Adrenal gland (tissue), 12 donors: Measurements from ENCODE around the gene GYS2. TPM values are rescaled to one million over a fixed set of nuclear protein-coding genes. Genes with fewer than 3 reads are reported as not detected.

Experiments used
- DNase-seq, 7 donors: peaks; one replicate each; pipeline ENCODE4 v3.0.0-alpha.2; 2019 to 2020
- H3K27ac ChIP-seq, 5 donors: fragments of 200-600 bp; sonication (generic) in 4 of 5; 1 replicate in 3 of 5; 2 replicates in 2 of 5; pipeline versions ENCODE4 v1.5.1 to v1.8.0; 2016 to 2020; ENCODE audit warnings: mild to moderate bottlenecking in 1 of 5
- H3K27me3 ChIP-seq: fragments of 200-600 bp; 2 replicates; pipeline ENCODE4 v1.8.0; 2021
- H3K36me3 ChIP-seq, 2 donors: fragments of 200-600 bp; replicated peaks in 1 of 2; 1 replicate in 1 of 2; 2 replicates in 1 of 2; pipeline versions ENCODE4 v1.5.1 to v1.8.0; 2018 to 2022
- H3K4me1 ChIP-seq, 2 donors: fragments of 200-600 bp; replicated peaks in 1 of 2; 1 replicate in 1 of 2; 2 replicates in 1 of 2; pipeline versions ENCODE4 v1.5.1 to v1.8.0; 2018 to 2021
- H3K4me3 ChIP-seq, 4 donors: fragments of 200-600 bp; sonication (generic) in 3 of 4; one replicate each; pipeline ENCODE4 v1.5.1; 2016 to 2018
- H3K9me3 ChIP-seq, 3 donors: fragments of 200-600 bp; sonication (generic) in 1 of 3; replicated peaks in 1 of 3; 1 replicate in 2 of 3; 2 replicates in 1 of 3; pipeline versions ENCODE4 v1.5.1 to v1.8.0; 2016 to 2021
- CTCF ChIP-seq, 6 experiments: fragments of 450-650 bp in 4 of 6; fragments of 200-600 bp in 2 of 6; sonication (generic) in 1 of 6; IDR thresholded peaks; 1 replicate in 5 of 6; 2 replicates in 1 of 6; pipeline versions ENCODE4 v1.5.1 to v1.8.0; 2016 to 2021; ENCODE audit warnings: antibody characterized with exemption in 6 of 6, mild to moderate bottlenecking in 2 of 6, moderate library complexity in 1 of 6
- POLR2A ChIP-seq, 2 donors: fragments of 450-650 bp; IDR thresholded peaks; one replicate each; pipeline ENCODE4 v1.6.1; 2017; ENCODE audit warnings: antibody characterized with exemption in 2 of 2, mild to moderate bottlenecking in 2 of 2, moderate library complexity in 1 of 2
- WGBS, 4 donors: extraction: QIAGEN DNeasy Blood & Tissue Kit in 2 of 4; methylation state at CpG; one replicate each; pipeline versions ENCODE4 v1.1.5 to v1.1.7; 2013 to 2017; 5-methylcytosine and 5-hydroxymethylcytosine counted together
- intact Hi-C, 2 donors: fragments of 100-400 bp; cut with DNase I; formaldehyde crosslinking; loops; one replicate each; pipeline versions ENCODE4 v1.14.1 to v1.15.0; 2022 to 2023
- polyA plus RNA-seq, 3 donors: library from polyadenylated mRNA; stranded (reverse); fragments of 200-250 nt in 2 of 3; fragments of 350-450 nt in 1 of 3; fragmentation: Illumina TruSeq in 1 of 3; extraction: RNeasy Lipid Tissue Mini Kit (QIAGEN cat#74804) in 1 of 3; gene quantifications; one replicate each; pipeline ENCODE4 v1.2.3, GENCODE V29; 2013 to 2014
- total RNA-seq, 9 donors: library from RNA; depleted of rRNA in 4 of 9; stranded (reverse); fragments of >200 nt in 4 of 9; fragments of 120-200 nt in 1 of 9; fragmentation: NEBNext Ultra II Directional in 1 of 9; extraction: Animal tissue kit (Norgen Biotek cat#: 25700) in 1 of 9; gene quantifications; one replicate each; pipeline versions ENCODE4 v1.1.0 to v1.2.4, GENCODE V29; 2013 to 2023
- donor health status: healthy with polysubstance abuse.
- donor health status: Bipolar disorder and iron deficiency.
- donor health status: DM: yes; HTN: yes; CAD: no.
- donor health status: DM: no; HTN: no; CAD: no.
- donor health status: DM: no; HTN: no; CAD: no.
- donor health status: DM: yes; HTN: yes; CAD: no.

GYS2 gene
- total and polyA plus RNA-seq, 12 donors, result 0.05 to 0.23 (median 0.07) TPM; not detected in 7

GRCh38 chr12:21580748-21581516 lies 23.7 kb downstream of the GYS2 start:
- no peaks in the 10 kb centered on the region for H3K9me3 ChIP-seq
- no peak for DNase-seq
- H3K4me1 ChIP-seq, result no peaks in the 10 kb centered on the region
- WGBS, 4 donors, result 78 to 87% (median 83%) methylated on average over 4 of the region's 4 CpGs
- no peaks in the 10 kb centered on the region for H3K36me3 ChIP-seq
- no peak overlapping the region for H3K27ac ChIP-seq
- H3K27me3 ChIP-seq, result no peaks in the 10 kb centered on the region
- intact Hi-C loops, result no loop called here
- no peak overlapping the region for H3K4me3 ChIP-seq
- no peak for TF ChIP-seq CTCF (IDR thresholded peaks at IDR 0.05)

- H3K27me3 ChIP-seq, result no peaks in the 10 kb centered on the region
- no peak for TF ChIP-seq POLR2A (IDR thresholded peaks at IDR 0.05)
- no peak for TF ChIP-seq CTCF (IDR thresholded peaks at IDR 0.05)
- no peaks in the 10 kb centered on the region for H3K4me1 ChIP-seq
- no peak overlapping the region for H3K4me3 ChIP-seq
- DNase-seq, result no peak
- no peak overlapping the region for H3K27ac ChIP-seq
- no peaks in the 10 kb centered on the region for H3K9me3 ChIP-seq
- WGBS, 4 donors, result 90 to 100% (median 92%) methylated on average over 1 of the region's 1 CpG
- intact Hi-C loops, result no loop called here
- H3K36me3 ChIP-seq, result no peaks in the 10 kb centered on the region
Measured at GRCh38 chr12:21577516-21577915, 27.1 kb downstream of the GYS2 start.

- intact Hi-C loops, result no loop called here
- no peak for DNase-seq
- no peak for TF ChIP-seq CTCF (IDR thresholded peaks at IDR 0.05)
- no peak for TF ChIP-seq POLR2A (IDR thresholded peaks at IDR 0.05)
- Histone ChIP-seq H3K9me3 (no peaks in the 10 kb centered on the region), H3K27me3 (no peaks in the 10 kb centered on the region), H3K36me3 (no peaks in the 10 kb centered on the region), H3K4me3 (no peak overlapping the region), H3K27ac (no peak overlapping the region), H3K4me1 (no peaks in the 10 kb centered on the region)
- 49 to 53% (median 51%) methylated on average over 2 of the region's 2 CpGs for WGBS, 4 donors
Measured at GRCh38 chr12:21576431-21576830, 28.2 kb downstream of the GYS2 start.

- no peak overlapping the region for H3K27ac ChIP-seq
- H3K4me1 ChIP-seq, result no peaks in the 10 kb centered on the region
- H3K9me3 ChIP-seq, result no peaks in the 10 kb centered on the region
- no peak overlapping the region for H3K4me3 ChIP-seq
- no peak for DNase-seq
- TF ChIP-seq CTCF (IDR thresholded peaks at IDR 0.05) (no peak), POLR2A (IDR thresholded peaks at IDR 0.05) (no peak)
- H3K27me3 ChIP-seq, result no peaks in the 10 kb centered on the region
- WGBS, 4 donors, result 87 to 92% (median 90%) methylated on average over 4 of the region's 4 CpGs
- intact Hi-C loops, result no loop called here
- H3K36me3 ChIP-seq, result no peaks in the 10 kb centered on the region
Measured at GRCh38 chr12:21573733-21574358, 30.8 kb downstream of the GYS2 start.
